ENCODE measurements around the gene ALPG. TPM values are rescaled to one million over a fixed set of nuclear protein-coding genes. Genes with fewer than 3 reads are reported as not detected.

The ALPG gene
- total RNA-seq, 1 experiment from 2014 or later, result 65.3 TPM

- Histone ChIP-seq H3K9me3 (ENCODE audit: control insufficient read depth, insufficient read depth, low read depth, low read length) (no peaks in the 10 kb centered on the region), H3K4me1 (ENCODE audit: control insufficient read depth, insufficient read depth, low read length) (no peaks in the 10 kb centered on the region), H3K27ac (ENCODE audit: low read length) (no peak overlapping the region), H3K27me3 (ENCODE audit: control insufficient read depth, insufficient read depth, low read length) (no peaks in the 10 kb centered on the region; the same call in 1 of the 2 replicates), H3K4me3 (ENCODE audit: low read depth in 2 of 2, low read length in 2 of 2) (no peak overlapping the region), H3K36me3 (ENCODE audit: control insufficient read depth, insufficient read depth, low read length) (no peaks in the 10 kb centered on the region)
- TF ChIP-seq POLR2AphosphoS5 (IDR thresholded peaks at IDR 0.05; ENCODE audit: low read depth, low read length) (no peak), TCF7L2 (IDR thresholded peaks at IDR 0.05; ENCODE audit: low read depth, low read length) (no peak), SIN3A (IDR thresholded peaks at IDR 0.05; ENCODE audit: borderline replicate concordance, insufficient read depth, low read depth, low read length) (no peak), CTCF (IDR thresholded peaks at IDR 0.05) (no peak)
- TF ChIP-seq, protein P1, sequence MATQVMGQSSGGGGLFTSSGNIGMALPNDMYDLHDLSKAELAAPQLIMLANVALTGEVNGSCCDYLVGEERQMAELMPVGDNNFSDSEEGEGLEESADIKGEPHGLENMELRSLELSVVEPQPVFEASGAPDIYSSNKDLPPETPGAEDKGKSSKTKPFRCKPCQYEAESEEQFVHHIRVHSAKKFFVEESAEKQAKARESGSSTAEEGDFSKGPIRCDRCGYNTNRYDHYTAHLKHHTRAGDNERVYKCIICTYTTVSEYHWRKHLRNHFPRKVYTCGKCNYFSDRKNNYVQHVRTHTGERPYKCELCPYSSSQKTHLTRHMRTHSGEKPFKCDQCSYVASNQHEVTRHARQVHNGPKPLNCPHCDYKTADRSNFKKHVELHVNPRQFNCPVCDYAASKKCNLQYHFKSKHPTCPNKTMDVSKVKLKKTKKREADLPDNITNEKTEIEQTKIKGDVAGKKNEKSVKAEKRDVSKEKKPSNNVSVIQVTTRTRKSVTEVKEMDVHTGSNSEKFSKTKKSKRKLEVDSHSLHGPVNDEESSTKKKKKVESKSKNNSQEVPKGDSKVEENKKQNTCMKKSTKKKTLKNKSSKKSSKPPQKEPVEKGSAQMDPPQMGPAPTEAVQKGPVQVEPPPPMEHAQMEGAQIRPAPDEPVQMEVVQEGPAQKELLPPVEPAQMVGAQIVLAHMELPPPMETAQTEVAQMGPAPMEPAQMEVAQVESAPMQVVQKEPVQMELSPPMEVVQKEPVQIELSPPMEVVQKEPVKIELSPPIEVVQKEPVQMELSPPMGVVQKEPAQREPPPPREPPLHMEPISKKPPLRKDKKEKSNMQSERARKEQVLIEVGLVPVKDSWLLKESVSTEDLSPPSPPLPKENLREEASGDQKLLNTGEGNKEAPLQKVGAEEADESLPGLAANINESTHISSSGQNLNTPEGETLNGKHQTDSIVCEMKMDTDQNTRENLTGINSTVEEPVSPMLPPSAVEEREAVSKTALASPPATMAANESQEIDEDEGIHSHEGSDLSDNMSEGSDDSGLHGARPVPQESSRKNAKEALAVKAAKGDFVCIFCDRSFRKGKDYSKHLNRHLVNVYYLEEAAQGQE (IDR thresholded peaks at IDR 0.05; ENCODE audit: insufficient read depth in 1 of 2, low read depth in 2 of 2, low read length in 1 of 2), result no peak
- intact Hi-C loops (cut with micrococcal nuclease; ENCODE audit: unreplicated experiment) (no loop called here), in situ Hi-C loops (cut with HindIII; ENCODE audit: low pct_unique_long_range_greater_than_20kb, low sequenced_read_pairs) (no loop called here)
- no peak for DNase-seq (ENCODE audit: low read depth, low spot score)
- ChIA-PET POLR2A (no interaction called here), CTCF (no interaction called here)
- BruUV-seq (replicated peaks), result no TSS peak
- no peak for ATAC-seq
Measured at GRCh38 chr2:232458661-232459418, 52.2 kb downstream of the ALPG start.

DNA sequence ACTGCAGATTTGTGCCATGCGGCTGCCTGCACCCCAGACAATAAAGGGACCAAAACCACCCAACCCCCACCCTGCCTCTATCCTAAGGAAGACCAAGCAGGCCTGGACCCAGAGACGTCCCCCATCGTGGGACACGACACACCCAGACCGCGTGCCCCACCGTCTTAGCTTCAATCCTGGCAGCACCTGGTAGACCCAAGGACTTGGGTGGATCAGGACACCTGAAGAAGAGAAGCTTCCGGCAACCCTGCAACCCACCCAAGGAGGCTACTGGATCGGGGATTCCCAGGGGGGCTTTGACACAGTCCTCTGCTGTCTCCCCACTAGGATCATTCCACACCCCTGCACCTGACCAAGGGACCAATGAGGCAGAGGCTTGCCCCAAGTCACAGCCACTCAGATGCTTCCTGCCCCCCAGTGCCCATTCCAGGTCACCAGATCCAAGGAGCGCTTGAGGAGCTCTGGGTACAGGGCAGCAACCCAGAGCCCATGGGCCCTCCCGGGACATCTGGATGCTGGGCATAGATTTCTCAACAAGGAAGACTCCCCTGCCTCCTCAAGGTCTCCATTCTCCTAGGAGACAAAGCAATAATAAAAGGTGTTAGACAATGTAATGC is 52.9 kb downstream of the ALPG start:
- intact Hi-C loops (cut with micrococcal nuclease; ENCODE audit: unreplicated experiment), result no loop called here
- ATAC-seq (no peak), DNase-seq (ENCODE audit: low read depth, low spot score) (no peak)
- ChIA-PET POLR2A (no interaction called here), CTCF (interaction anchor here (0.5 kb wide), 1 partner anchor 583 kb away, joined by 4 read pairs; no protein-coding TSS in a partner anchor)
- TF ChIP-seq CTCF (IDR thresholded peaks at IDR 0.05) (no peak), TCF7L2 (IDR thresholded peaks at IDR 0.05; ENCODE audit: low read depth, low read length) (no peak), POLR2AphosphoS5 (IDR thresholded peaks at IDR 0.05; ENCODE audit: low read depth, low read length) (no peak)
- TF ChIP-seq, protein P1 (IDR thresholded peaks at IDR 0.05; ENCODE audit: insufficient read depth in 1 of 2, low read depth in 2 of 2, low read length in 1 of 2), result no peak
- no peaks in the 10 kb centered on the region for H3K36me3 ChIP-seq (ENCODE audit: control insufficient read depth, insufficient read depth, low read length)
- H3K27me3 ChIP-seq (ENCODE audit: control insufficient read depth, insufficient read depth, low read length), result no peaks in the 10 kb centered on the region; the same call in 1 of the 2 replicates
- H3K9me3 ChIP-seq (ENCODE audit: control insufficient read depth, insufficient read depth, low read depth, low read length), result no peaks in the 10 kb centered on the region
- no peaks in the 10 kb centered on the region for H3K4me1 ChIP-seq (ENCODE audit: control insufficient read depth, insufficient read depth, low read length)
- no TSS peak for BruUV-seq (replicated peaks)
- no peak overlapping the region for H3K27ac ChIP-seq (ENCODE audit: low read length)
- H3K4me3 ChIP-seq (ENCODE audit: low read depth in 2 of 2, low read length in 2 of 2), result no peak overlapping the region
- in situ Hi-C loops (cut with HindIII; ENCODE audit: low pct_unique_long_range_greater_than_20kb, low sequenced_read_pairs), result no loop called here
